ENCODE measurements around the gene KHDC4. TPM values are rescaled to one million over a fixed set of nuclear protein-coding genes. Genes with fewer than 3 reads are reported as not detected.

The KHDC4 gene
- total and polyA plus RNA-seq, 2 donors (not counting 3 experiments of a cell fraction or from before 2014, with no cell fraction given) = 47.9 to 54.1 TPM

- Histone ChIP-seq H2AFZ (ENCODE audit: low read depth, low read length) (no peak overlapping the region), H3K4me1 (ENCODE audit: control insufficient read depth, extremely low read depth, insufficient read depth, low read length) (peaks cover 20% of the 10 kb centered on the region), H3K27ac (ENCODE audit: insufficient read depth, low read depth, low read length) (no peak overlapping the region), H3K36me3 (ENCODE audit: control insufficient read depth in 2 of 2, extremely low read depth in 1 of 2, insufficient read depth in 2 of 2, low read length in 2 of 2) (peaks cover 12 to 15% of the 10 kb centered on the region in 2 experiments), H3K79me2 (ENCODE audit: control insufficient read depth, insufficient read depth, low read length) (no peaks in the 10 kb centered on the region), H3K4me3 (replicated peaks in 1 of 3; ENCODE audit: insufficient read depth in 1 of 3, low read depth in 1 of 3, low read length in 3 of 3) (no peak overlapping the region), H3K9ac (replicated peaks; ENCODE audit: extremely low read depth, insufficient read depth, low read length) (no peak overlapping the region), H3K4me2 (ENCODE audit: insufficient read depth, low read length) (no peak overlapping the region), H4K20me1 (replicated peaks; ENCODE audit: control insufficient read depth, extremely low read depth, insufficient read depth, low read length) (no peaks in the 10 kb centered on the region), H3K27me3 (ENCODE audit: control insufficient read depth in 2 of 2, insufficient read depth in 2 of 2, low read length in 2 of 2) (no peaks in the 10 kb centered on the region), H3K9me3 (replicated peaks; ENCODE audit: control insufficient read depth, insufficient read depth, low read length) (no peaks in the 10 kb centered on the region), H3K9me1 (replicated peaks; ENCODE audit: control insufficient read depth, extremely low read depth, insufficient read depth, low read length) (no peaks in the 10 kb centered on the region)
- POLR2A ChIA-PET = interaction anchor here (0.8 kb wide), 1 partner anchor 44 kb away, joined by 6 read pairs; no protein-coding TSS in a partner anchor
- no peak for FAIRE-seq
- no TSS peak for BruUV-seq (replicated peaks)
- CTCF ChIA-PET = interaction anchor here (1.1 to 3.3 kb wide), 3 partner anchors 18 to 45 kb away, joined by 5 to 30 read pairs (median 9); partner anchors contain the start of gene ARHGEF2
- no peak for TF ChIP-seq POLR2AphosphoS5 (IDR thresholded peaks at IDR 0.05; ENCODE audit: insufficient read depth, low read depth, low read length)
- TF ChIP-seq MAX (IDR thresholded peaks at IDR 0.05; ENCODE audit: insufficient read depth, insufficient read length) = no peak
- no peak for TF ChIP-seq GATA2 (IDR thresholded peaks at IDR 0.05; ENCODE audit: insufficient read depth, insufficient read length, low read depth, low read length)
- TF ChIP-seq JUN (IDR thresholded peaks at IDR 0.05; ENCODE audit: borderline replicate concordance, insufficient read depth, insufficient read length, low read depth) = no peak
- no peak for TF ChIP-seq POLR2A (IDR thresholded peaks at IDR 0.05; ENCODE audit: low read depth, low read length)
- no peak for TF ChIP-seq MYC (IDR thresholded peaks at IDR 0.05; ENCODE audit: low read depth, low read length)
- TF ChIP-seq EZH2 (IDR thresholded peaks at IDR 0.05; ENCODE audit: borderline replicate concordance, low read depth, low read length, severe bottlenecking) = no peak
- TF ChIP-seq FOS (IDR thresholded peaks at IDR 0.05; ENCODE audit: borderline replicate concordance, insufficient read depth, low read length) = no peak
- no peak for TF ChIP-seq CTCF (IDR thresholded peaks at IDR 0.05; ENCODE audit: extremely low read depth in 1 of 2, insufficient read depth in 1 of 2, low read depth in 1 of 2, low read length in 2 of 2)
- dilution Hi-C loops (cut with MboI; ENCODE audit: extremely low pct_ligation_motif_present, low sequenced_read_pairs) = no loop called here
- DNase-seq (ENCODE audit: low read depth, low spot score) = no peak
- intact Hi-C loops (cut with micrococcal nuclease) = no loop called here
Measured at GRCh38 chr1:155944444-155944799, 10.2 kb upstream of the KHDC4 start.

Measured in endothelial cell of umbilical vein (primary cell).